GM04503 (cell line): ENCODE data around the gene CFL1.
A peak's percentile ranks its signal among the peaks of the same experiment; 100 is the strongest.
"Not testable (repeated sequence)": the region's sequence is repeated elsewhere in the genome, so short reads cannot be mapped to it uniquely, and the experiment has no call there.

Experiments
- DNase-seq: peaks from one replicate; pipeline ENCODE4 v3.0.0-alpha.2; 2012; ENCODE audit warnings: low read depth

Gene CFL1

GRCh38 chr11:65857853-65858680, at the start of gene CFL1:
CFL1 (minus strand) TSS chr11:65858180; CDS start chr11:65858099, 81 bp downstream.
- DNase-seq, result peak; percentile 84

GRCh38 chr11:65906602-65907001, 48.6 kb upstream of the CFL1 start:
- no peak for DNase-seq

- DNase-seq, result no peak
Measured at GRCh38 chr11:65903715-65904114, 45.7 kb upstream of the CFL1 start.

GRCh38 chr11:65903068-65903481, 45.1 kb upstream of the CFL1 start:
- DNase-seq, result peak; percentile 84

GRCh38 chr11:65900899-65901180, 42.9 kb upstream of the CFL1 start:
- DNase-seq, result no peak

- peak; percentile 76 for DNase-seq
Measured at GRCh38 chr11:65900125-65900898, 42.3 kb upstream of the CFL1 start, which contains the start of gene FOSL1. FOSL1 (minus strand) TSS chr11:65900388; CDS start chr11:65900339, 49 bp downstream.

GRCh38 chr11:65899356-65900124, 41.6 kb upstream of the CFL1 start:
- peak; percentile 36 for DNase-seq

- DNase-seq, result no peak
Measured at GRCh38 chr11:65898656-65899355, 40.8 kb upstream of the CFL1 start.

GRCh38 chr11:65897020-65897471, 39.1 kb upstream of the CFL1 start:
- no peak for DNase-seq

- DNase-seq, result no peak
Measured at GRCh38 chr11:65896034-65896999, 38.3 kb upstream of the CFL1 start.

- DNase-seq, result no peak
Measured at GRCh38 chr11:65895482-65895981, 37.6 kb upstream of the CFL1 start.

- no peak for DNase-seq
Measured at GRCh38 chr11:65894034-65894591, 36.1 kb upstream of the CFL1 start.

GRCh38 chr11:65892661-65893317, 34.8 kb upstream of the CFL1 start:
- no peak for DNase-seq

GRCh38 chr11:65892137-65892540, 34.2 kb upstream of the CFL1 start:
- not testable (repeated sequence) for DNase-seq

- DNase-seq, result no peak
Measured at GRCh38 chr11:65891219-65892136, 33.5 kb upstream of the CFL1 start.

GRCh38 chr11:65890324-65891218, 32.6 kb upstream of the CFL1 start, which contains the start of gene CCDC85B:
CCDC85B (plus strand) TSS chr11:65890673; CDS start chr11:65890784, 111 bp downstream.
- peak; percentile 72 for DNase-seq

- peak; percentile 74 for DNase-seq
Measured at GRCh38 chr11:65888163-65888814, 30.3 kb upstream of the CFL1 start, which contains the start of gene FIBP. FIBP (minus strand) TSS chr11:65888471; CDS start chr11:65888418, 53 bp downstream.
